ENCODE measurements around the gene ARHGAP6.

GRCh38 chrX:11464836-11465463 is 200.8 kb downstream of the ARHGAP6 start:
- no peak for TF ChIP-seq CTCF (IDR thresholded peaks at IDR 0.05)
- no peak for TF ChIP-seq POLR2A (IDR thresholded peaks at IDR 0.05)
- no peak for TF ChIP-seq EP300 (IDR thresholded peaks at IDR 0.05)

All from ovary (tissue), 3 donors.